IMR-90 (cell line): ENCODE results near the gene ST3GAL5. TPM values are rescaled to one million over a fixed set of nuclear protein-coding genes. Genes with fewer than 3 reads are reported as not detected.

Experiments
- ATAC-seq: fragments of 200-7000 bp; cut with Tn5 transposase; 2 replicates; pipeline ENCODE4 v1.9.1; 2020; ENCODE audit warnings: low read depth, mild to moderate bottlenecking, moderate library complexity
- BruUV-seq: library from RNA; stranded (reverse); fragments of 400-500 nt; replicated peaks from 2 replicates; lab custom pipeline; 2021; lab: Mats Ljungman, UMichigan
- CTCF ChIA-PET: fragments of 300-600 bp; formaldehyde crosslinking; extraction: SDS; loops from one replicate; lab custom pipeline; 2021; ENCODE audit warnings: antibody characterized with exemption; lab: Yijun Ruan, JAX
- POLR2A ChIA-PET: fragments of 300-600 bp; sonication (Branson Sonifier 250); formaldehyde crosslinking; loops from one replicate; lab custom pipeline; 2022; ENCODE audit warnings: antibody characterized with exemption; ENCODE audit not compliant: unreplicated experiment; lab: Charles Lee
- DNase-seq: peaks from one replicate; pipeline ENCODE4 v3.0.0; 2013
- H2AFZ ChIP-seq: replicated peaks from 2 replicates; pipeline ENCODE3; 2013; ENCODE audit warnings: low read length, mild to moderate bottlenecking; ENCODE audit not compliant: poor library complexity
- H2AK5ac ChIP-seq: 2 replicates; pipeline ENCODE4 v1.6.1; 2013; ENCODE audit warnings: low read depth, low read length, inconsistent platforms
- H2AK9ac ChIP-seq: replicated peaks from 2 replicates; pipeline ENCODE3; 2013; ENCODE audit warnings: mild to moderate bottlenecking, low read depth, low read length, moderate library complexity; ENCODE audit not compliant: poor library complexity
- H2BK120ac ChIP-seq: 2 replicates; pipeline ENCODE4 v1.6.1; 2013; ENCODE audit warnings: low read depth, low read length, inconsistent platforms
- H2BK15ac ChIP-seq: 3 replicates; pipeline ENCODE4 v1.6.1; 2013; ENCODE audit warnings: low read depth, low read length, inconsistent platforms
- H2BK20ac ChIP-seq: 2 replicates; pipeline ENCODE4 v1.6.1; 2013; ENCODE audit warnings: low read depth, mild to moderate bottlenecking, inconsistent platforms, low read length, moderate library complexity
- H2BK5ac ChIP-seq: 2 replicates; pipeline ENCODE4 v1.6.1; 2013; ENCODE audit warnings: mild to moderate bottlenecking, low read depth, low read length, inconsistent platforms; ENCODE audit not compliant: poor library complexity, severe bottlenecking
- H3K14ac ChIP-seq: replicated peaks from 2 replicates; pipeline ENCODE4 v1.6.1; 2013; ENCODE audit warnings: low read depth, low read length, inconsistent platforms
- H3K18ac ChIP-seq: 2 replicates; pipeline ENCODE4 v1.6.1; 2013; ENCODE audit warnings: low read depth, low read length, control low read depth
- H3K23ac ChIP-seq: 2 replicates; pipeline ENCODE4 v1.6.1; 2013; ENCODE audit warnings: low read depth, low read length, inconsistent platforms
- H3K27ac ChIP-seq: 2 replicates; pipeline ENCODE4 v1.5.1; 2013; ENCODE audit warnings: mild to moderate bottlenecking, control low read depth, low read length; ENCODE audit not compliant: insufficient read depth
- H3K27me3 ChIP-seq: 2 replicates; pipeline ENCODE4 v1.6.1; 2013; ENCODE audit warnings: low read length; ENCODE audit not compliant: control insufficient read depth, insufficient read depth
- H3K36me3 ChIP-seq: 2 replicates; pipeline ENCODE4 v1.6.1; 2013; ENCODE audit warnings: low read length, mixed read lengths; ENCODE audit not compliant: control insufficient read depth, insufficient read depth
- H3K4ac ChIP-seq: 2 replicates; pipeline ENCODE4 v1.6.1; 2013; ENCODE audit warnings: low read depth, low read length, inconsistent platforms
- H3K4me1 ChIP-seq: 2 replicates; pipeline ENCODE4 v1.6.1; 2013; ENCODE audit warnings: low read length, mixed read lengths; ENCODE audit not compliant: control insufficient read depth, insufficient read depth
- H3K4me2 ChIP-seq: 2 replicates; pipeline ENCODE4 v1.6.1; 2013; ENCODE audit warnings: low read depth, mild to moderate bottlenecking, control low read depth, low read length, moderate library complexity
- H3K4me3 ChIP-seq: 2 replicates; pipeline ENCODE4 v1.5.1; 2013; ENCODE audit warnings: low read depth, mild to moderate bottlenecking, control low read depth, low read length, moderate library complexity; ENCODE audit not compliant: insufficient read depth
- H3K56ac ChIP-seq: 2 replicates; pipeline ENCODE4 v1.6.1; 2013; ENCODE audit warnings: low read length, inconsistent platforms; ENCODE audit not compliant: insufficient read depth; ENCODE audit errors: extremely low read depth
- H3K79me1 ChIP-seq, 2 experiments: 2 replicates each; pipeline ENCODE4 v1.6.1; 2013; ENCODE audit warnings: low read length in 2 of 2, inconsistent platforms in 1 of 2, low read depth in 1 of 2
- H3K9ac ChIP-seq: 2 replicates; pipeline ENCODE4 v1.6.1; 2013; ENCODE audit warnings: low read depth, low read length, control low read depth
- H3K9me1 ChIP-seq: 2 replicates; pipeline ENCODE4 v1.6.1; 2013; ENCODE audit warnings: low read length, inconsistent platforms; ENCODE audit not compliant: insufficient read depth
- H3K9me3 ChIP-seq: 2 replicates; pipeline ENCODE4 v1.6.1; 2013; ENCODE audit warnings: low read length; ENCODE audit not compliant: control insufficient read depth, insufficient read depth
- H4K20me1 ChIP-seq: 2 replicates; pipeline ENCODE4 v1.6.1; 2013; ENCODE audit warnings: low read length, inconsistent platforms; ENCODE audit not compliant: insufficient read depth
- H4K5ac ChIP-seq: 2 replicates; pipeline ENCODE4 v1.6.1; 2013; ENCODE audit warnings: mild to moderate bottlenecking, low read depth, low read length, control low read depth
- H4K8ac ChIP-seq, 2 experiments: 2 replicates each; pipeline ENCODE4 v1.6.1; 2013; ENCODE audit warnings: low read depth in 2 of 2, low read length in 2 of 2, control low read depth in 1 of 2, inconsistent platforms in 1 of 2
- H4K91ac ChIP-seq: 2 replicates; pipeline ENCODE4 v1.6.1; 2013; ENCODE audit warnings: low read depth, low read length, inconsistent platforms; ENCODE audit not compliant: insufficient read depth
- BHLHE40 ChIP-seq: fragments of 150-350 bp; IDR thresholded peaks from 2 replicates; pipeline ENCODE4 v1.6.1; 2016; ENCODE audit warnings: mild to moderate bottlenecking, low read depth, low read length
- CEBPB ChIP-seq: IDR thresholded peaks from 2 replicates; pipeline ENCODE4 v1.6.1; 2012; ENCODE audit warnings: low read depth, low read length, improper control_type of control experiment
- CHD1 ChIP-seq: IDR thresholded peaks from 2 replicates; pipeline ENCODE4 v1.6.1; 2012; ENCODE audit warnings: low read depth, low read length, improper control_type of control experiment
- CTCF ChIP-seq: conservative IDR thresholded peaks from 2 replicates; pipeline ENCODE4 v1.5.1; 2012; ENCODE audit warnings: mild to moderate bottlenecking, low read depth, low read length, improper control_type of control experiment
- ELK1 ChIP-seq: fragments of 150-350 bp; IDR thresholded peaks from 2 replicates; pipeline ENCODE4 v1.6.1; 2016; ENCODE audit warnings: low read depth, mild to moderate bottlenecking, low read length, moderate library complexity, borderline replicate concordance
- FOS ChIP-seq: fragments of 150-350 bp; IDR thresholded peaks from 2 replicates; pipeline ENCODE4 v1.6.1; 2016; ENCODE audit warnings: low read depth, low read length
- MAFK ChIP-seq: IDR thresholded peaks from 2 replicates; pipeline ENCODE4 v1.6.1; 2012; ENCODE audit warnings: low read depth, low read length, improper control_type of control experiment
- MAZ ChIP-seq: IDR thresholded peaks from 2 replicates; pipeline ENCODE4 v1.6.1; 2012; ENCODE audit warnings: low read depth, mild to moderate bottlenecking, low read length, improper control_type of control experiment, moderate library complexity, borderline replicate concordance
- MXI1 ChIP-seq: IDR thresholded peaks from 2 replicates; pipeline ENCODE4 v1.6.1; 2012; ENCODE audit warnings: low read depth, mild to moderate bottlenecking, low read length, moderate library complexity, borderline replicate concordance
- NFE2L2 ChIP-seq: fragments of 150-350 bp; IDR thresholded peaks from 2 replicates; pipeline ENCODE4 v1.6.1; 2016; ENCODE audit warnings: low read depth, mild to moderate bottlenecking, low read length
- POLR2A ChIP-seq: IDR thresholded peaks from 2 replicates; pipeline ENCODE4 v1.6.1; 2012; ENCODE audit warnings: mild to moderate bottlenecking, low read depth, low read length
- RAD21 ChIP-seq: IDR thresholded peaks from 2 replicates; pipeline ENCODE4 v1.6.1; 2012; ENCODE audit warnings: low read length, improper control_type of control experiment
- RCOR1 ChIP-seq: IDR thresholded peaks from 2 replicates; pipeline ENCODE4 v1.6.1; 2012; ENCODE audit warnings: mild to moderate bottlenecking, low read length, improper control_type of control experiment; ENCODE audit not compliant: insufficient replicate concordance
- RFX5 ChIP-seq: IDR thresholded peaks from 2 replicates; pipeline ENCODE4 v1.8.0; 2012; ENCODE audit warnings: low read depth, mild to moderate bottlenecking, low read length, moderate library complexity
- SMC3 ChIP-seq: fragments of 150-350 bp; IDR thresholded peaks from 2 replicates; pipeline ENCODE4 v1.6.1; 2016; ENCODE audit warnings: low read depth, mild to moderate bottlenecking, antibody characterized with exemption, low read length, moderate library complexity
- USF2 ChIP-seq: fragments of 150-350 bp; IDR thresholded peaks from 2 replicates; pipeline ENCODE4 v1.6.1; 2017; ENCODE audit warnings: mild to moderate bottlenecking, antibody characterized with exemption, low read length, low read depth
- WGBS, 2 experiments: methylation state at CpG; one replicate each; pipeline versions ENCODE4 v1.1.5 to v1.1.7; 2013; ENCODE audit warnings: missing lambda C conversion rate in 2 of 2; ENCODE audit not compliant: insufficient read length in 1 of 2; ENCODE audit errors: extremely low coverage in 2 of 2; 5-methylcytosine and 5-hydroxymethylcytosine counted together
- dilution Hi-C: fragments of 300-500 bp; cut with HindIII; formaldehyde crosslinking; loops from one replicate; pipeline ENCODE4 v1.14.3; 2018; ENCODE audit warnings: low sequenced_read_pairs; ENCODE audit not compliant: unreplicated experiment
- in situ Hi-C: fragments of 300-500 bp; cut with MboI; formaldehyde crosslinking; loops from 3 replicates; pipeline ENCODE4 v1.14.3; 2019; ENCODE audit warnings: low sequenced_read_pairs, inconsistent platforms, mixed read lengths
- intact Hi-C: fragments of 100-400 bp; cut with micrococcal nuclease; formaldehyde crosslinking; loops from 2 replicates; pipeline ENCODE4 v1.10.0; 2022
- polyA plus RNA-seq, 3 experiments: library from polyadenylated mRNA; depleted of rRNA; stranded (reverse); fragments of >200 nt; gene quantifications; 2 replicates each; pipeline ENCODE4 v1.2.3, GENCODE V29; 2012; ENCODE audit warnings: low replicate concordance in 1 of 3
- total RNA-seq: library from RNA; depleted of rRNA; stranded (reverse); fragments of >200 nt; gene quantifications from 2 replicates; pipeline ENCODE4 v1.2.3, GENCODE V29; 2012

Gene ST3GAL5
- total and polyA plus RNA-seq, 2 of the 4 experiments (the other 2 are of a cell fraction) = 16.8 to 21.0 TPM

GRCh38 chr2:85853499-85854165, 35.2 kb downstream of the ST3GAL5 start:
- no peak overlapping the region for H2BK5ac ChIP-seq
- no peak overlapping the region for H4K91ac ChIP-seq
- H3K14ac ChIP-seq = no peak overlapping the region
- DNase-seq (no peak), ATAC-seq (no peak)
- no peak overlapping the region for H3K4me2 ChIP-seq
- no peak overlapping the region for H3K4me3 ChIP-seq
- H3K9me1 ChIP-seq = peaks cover 8% of the 10 kb centered on the region
- no peak overlapping the region for H3K27ac ChIP-seq
- H3K56ac ChIP-seq = no peak overlapping the region
- POLR2A ChIA-PET = no interaction called here
- no peaks in the 10 kb centered on the region for H3K79me1 ChIP-seq
- H4K5ac ChIP-seq = no peak overlapping the region
- dilution Hi-C loops = no loop called here
- WGBS, 2 experiments = 97% methylated on average over 5 of the region's 10 CpGs; no CpG with 5 or more reads in 1 of the 2 experiments
- no TSS peak for BruUV-seq
- H3K9ac ChIP-seq = no peak overlapping the region
- no peaks in the 10 kb centered on the region for H4K20me1 ChIP-seq
- no peak overlapping the region for H3K18ac ChIP-seq
- no peak overlapping the region for H2BK20ac ChIP-seq
- H4K8ac ChIP-seq = no peak overlapping the region
- in situ Hi-C loops = no loop called here
- no peak overlapping the region for H2BK15ac ChIP-seq
- no peaks in the 10 kb centered on the region for H3K27me3 ChIP-seq
- no peak for TF ChIP-seq RAD21
- TF ChIP-seq BHLHE40 = no peak
- no peak for TF ChIP-seq ELK1
- no peak for TF ChIP-seq MAZ
- no peak for TF ChIP-seq RCOR1
- no peak for TF ChIP-seq CHD1
- no peak for TF ChIP-seq CEBPB
- no peak for TF ChIP-seq NFE2L2
- TF ChIP-seq RFX5 = no peak
- TF ChIP-seq MXI1 = no peak
- no peak for TF ChIP-seq POLR2A
- TF ChIP-seq MAFK = no peak
- TF ChIP-seq USF2 = no peak
- no peak for TF ChIP-seq CTCF
- TF ChIP-seq FOS = no peak
- no peak for TF ChIP-seq SMC3
- peaks cover 11% of the 10 kb centered on the region for H3K36me3 ChIP-seq
- H2BK120ac ChIP-seq = no peak overlapping the region
- intact Hi-C loops = no loop called here
- no peak overlapping the region for H2AK9ac ChIP-seq
- H3K4ac ChIP-seq = no peak overlapping the region
- H3K9me3 ChIP-seq = no peaks in the 10 kb centered on the region
- H2AFZ ChIP-seq = no peak overlapping the region
- no peak overlapping the region for H2AK5ac ChIP-seq
- CTCF ChIA-PET = interaction anchor here (0.6 kb wide), 1 partner anchor 33 kb away, joined by 5 read pairs; no protein-coding TSS in a partner anchor
- no peaks in the 10 kb centered on the region for H3K4me1 ChIP-seq
- no peak overlapping the region for H3K23ac ChIP-seq
